Esophagus muscularis mucosa (tissue), 4 donors: ENCODE measurements around the gene SMCO2.

ENCODE experiments used
- CTCF ChIP-seq, 3 experiments: fragments of 200-600 bp in 2 of 3; fragments of 450-650 bp in 1 of 3; sonication (generic) in 2 of 3; IDR thresholded peaks; one replicate each; pipeline ENCODE4 v1.5.1; 2017 to 2019; ENCODE audit warnings: antibody characterized with exemption in 3 of 3, mild to moderate bottlenecking in 2 of 3, moderate library complexity in 1 of 3
- EP300 ChIP-seq: sonication (generic); formaldehyde crosslinking; IDR thresholded peaks from one replicate; pipeline ENCODE4 v1.6.1; 2017; ENCODE audit warnings: antibody characterized with exemption
- POLR2A ChIP-seq: fragments of 450-650 bp; IDR thresholded peaks from one replicate; pipeline ENCODE4 v1.6.1; 2017; ENCODE audit warnings: antibody characterized with exemption, moderate library complexity, mild to moderate bottlenecking, low read depth

DNA sequence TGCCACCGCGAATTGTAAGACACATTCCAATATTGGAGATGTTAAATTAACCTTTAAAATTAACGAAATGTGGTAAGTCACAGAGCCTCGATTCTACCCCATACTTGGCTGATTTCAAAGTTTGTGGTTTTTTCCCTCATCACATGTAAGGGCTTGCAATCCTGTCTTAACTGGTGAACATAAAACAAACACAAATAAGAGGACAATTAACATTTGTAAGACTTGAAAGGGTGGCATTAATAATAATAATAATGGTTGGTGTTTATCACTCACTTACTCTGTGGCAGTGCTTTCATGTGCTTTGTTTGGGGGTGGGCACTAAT is 104.1 kb downstream of the SMCO2 start:
- TF ChIP-seq CTCF (IDR thresholded peaks at IDR 0.05), result no peak
- no peak for TF ChIP-seq POLR2A
- TF ChIP-seq EP300, result no peak
